ENCODE results near the gene ARHGEF1.

The ARHGEF1 gene

DNA sequence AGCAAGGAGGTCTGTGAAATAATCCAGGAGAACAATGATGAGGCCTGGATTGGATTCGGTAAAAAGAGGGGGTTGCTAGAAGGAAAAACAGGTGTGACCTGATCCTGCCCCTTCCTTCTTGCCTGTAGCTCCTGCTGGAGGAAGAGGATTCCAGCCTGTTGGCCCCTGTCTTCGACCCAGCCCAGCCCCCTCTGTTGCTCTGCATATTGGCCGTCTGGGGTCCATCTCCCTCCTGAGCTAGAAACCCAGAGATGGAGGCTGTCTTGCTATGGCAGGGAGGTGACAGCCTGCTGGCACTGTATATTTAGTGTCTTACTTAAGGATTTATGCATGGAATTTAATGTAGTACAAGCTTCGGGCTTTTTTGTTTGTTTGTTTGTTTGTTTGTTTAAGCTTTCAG is 31.5 kb upstream of the ARHGEF1 start:
- Histone ChIP-seq H3K27me3 (ENCODE audit: insufficient read depth, low read length) (peaks cover 17% of the 10 kb centered on the region; the same call in 1 of the 2 replicates), H3K4me1 (ENCODE audit: insufficient read depth, low read length) (peaks cover 5% of the 10 kb centered on the region; the same call in 1 of the 2 replicates), H3K36me3 (ENCODE audit: insufficient read depth, low read depth, low read length) (no peaks in the 10 kb centered on the region), H3K9ac (ENCODE audit: low read depth, low read length) (peak overlapping the region; percentile 8; the same call in 1 of the 2 replicates), H3K9me3 (ENCODE audit: insufficient read depth, low read depth, low read length) (no peaks in the 10 kb centered on the region), H3K27ac (ENCODE audit: low read length) (no peak overlapping the region), H3K4me3 (ENCODE audit: low read length) (no peak overlapping the region)

GRCh38 chr19:41853344-41853743 is 29.6 kb upstream of the ARHGEF1 start:
- Histone ChIP-seq H3K9ac (ENCODE audit: low read depth, low read length) (no peak overlapping the region), H3K27me3 (ENCODE audit: insufficient read depth, low read length) (peaks cover 17% of the 10 kb centered on the region; the same call in 1 of the 2 replicates), H3K27ac (ENCODE audit: low read length) (no peak overlapping the region), H3K4me1 (ENCODE audit: insufficient read depth, low read length) (peaks cover 5% of the 10 kb centered on the region; the same call in 1 of the 2 replicates), H3K36me3 (ENCODE audit: insufficient read depth, low read depth, low read length) (no peaks in the 10 kb centered on the region), H3K4me3 (ENCODE audit: low read length) (no peak overlapping the region), H3K9me3 (ENCODE audit: insufficient read depth, low read depth, low read length) (no peaks in the 10 kb centered on the region)

DNA sequence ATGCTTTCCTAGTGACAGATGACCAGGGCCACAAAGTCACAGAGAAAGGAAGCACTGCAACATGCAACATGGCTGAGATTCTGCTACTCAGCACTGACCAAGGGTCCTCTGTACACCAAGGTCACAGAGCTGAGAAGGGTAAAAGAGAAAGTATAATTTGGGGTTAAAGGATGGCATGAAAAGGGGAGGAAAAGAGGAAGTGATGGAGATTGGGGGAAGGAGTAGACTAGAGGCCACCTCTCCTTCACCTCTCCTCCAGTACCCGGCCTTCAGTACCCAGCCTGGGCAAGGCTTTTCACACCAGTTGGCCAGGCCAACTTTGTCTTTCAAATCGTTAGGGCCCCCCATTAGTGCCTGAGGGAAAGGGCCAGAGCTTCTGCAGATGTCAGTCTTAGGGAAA is 29.2 kb upstream of the ARHGEF1 start:
- Histone ChIP-seq H3K27me3 (ENCODE audit: insufficient read depth, low read length) (peaks cover 17% of the 10 kb centered on the region; the same call in 1 of the 2 replicates), H3K9ac (ENCODE audit: low read depth, low read length) (no peak overlapping the region), H3K36me3 (ENCODE audit: insufficient read depth, low read depth, low read length) (no peaks in the 10 kb centered on the region), H3K4me1 (ENCODE audit: insufficient read depth, low read length) (peaks cover 5% of the 10 kb centered on the region; the same call in 1 of the 2 replicates), H3K27ac (ENCODE audit: low read length) (no peak overlapping the region), H3K4me3 (ENCODE audit: low read length) (no peak overlapping the region), H3K9me3 (ENCODE audit: insufficient read depth, low read depth, low read length) (no peaks in the 10 kb centered on the region)

GRCh38 chr19:41859213-41859617 is 23.8 kb upstream of the ARHGEF1 start:
- H3K27me3 ChIP-seq (ENCODE audit: insufficient read depth, low read length) = peaks cover 7% of the 10 kb centered on the region; the same call in 1 of the 2 replicates
- H3K36me3 ChIP-seq (ENCODE audit: insufficient read depth, low read depth, low read length) = peaks cover 38% of the 10 kb centered on the region
- peak overlapping the region; percentile 71; the same call in 1 of the 2 replicates for H3K9ac ChIP-seq (ENCODE audit: low read depth, low read length)
- peaks cover 30% of the 10 kb centered on the region for H3K4me1 ChIP-seq (ENCODE audit: insufficient read depth, low read length)
- no peaks in the 10 kb centered on the region for H3K9me3 ChIP-seq (ENCODE audit: insufficient read depth, low read depth, low read length)
- H3K4me3 ChIP-seq (ENCODE audit: low read length) = peak overlapping the region; percentile 59
- peak overlapping the region; percentile 57 for H3K27ac ChIP-seq (ENCODE audit: low read length)

GRCh38 chr19:41859618-41860418 is 23.2 kb upstream of the ARHGEF1 start, which contains the start of gene RPS19:
TSS of gene RPS19 (plus strand) at chr19:41860255. CDS start at chr19:41860775, 520 bp downstream.
- Histone ChIP-seq H3K36me3 (ENCODE audit: insufficient read depth, low read depth, low read length) (peaks cover 44% of the 10 kb centered on the region), H3K9me3 (ENCODE audit: insufficient read depth, low read depth, low read length) (no peaks in the 10 kb centered on the region), H3K27ac (ENCODE audit: low read length) (peak within 1 kb of the TSS; percentile 97), H3K9ac (ENCODE audit: low read depth, low read length) (peak within 1 kb of the TSS; percentile 100), H3K27me3 (ENCODE audit: insufficient read depth, low read length) (peaks cover 1% of the 10 kb centered on the region; the same call in 1 of the 2 replicates), H3K4me3 (ENCODE audit: low read length) (peak within 1 kb of the TSS; percentile 100), H3K4me1 (ENCODE audit: insufficient read depth, low read length) (peaks cover 35% of the 10 kb centered on the region)

DNA sequence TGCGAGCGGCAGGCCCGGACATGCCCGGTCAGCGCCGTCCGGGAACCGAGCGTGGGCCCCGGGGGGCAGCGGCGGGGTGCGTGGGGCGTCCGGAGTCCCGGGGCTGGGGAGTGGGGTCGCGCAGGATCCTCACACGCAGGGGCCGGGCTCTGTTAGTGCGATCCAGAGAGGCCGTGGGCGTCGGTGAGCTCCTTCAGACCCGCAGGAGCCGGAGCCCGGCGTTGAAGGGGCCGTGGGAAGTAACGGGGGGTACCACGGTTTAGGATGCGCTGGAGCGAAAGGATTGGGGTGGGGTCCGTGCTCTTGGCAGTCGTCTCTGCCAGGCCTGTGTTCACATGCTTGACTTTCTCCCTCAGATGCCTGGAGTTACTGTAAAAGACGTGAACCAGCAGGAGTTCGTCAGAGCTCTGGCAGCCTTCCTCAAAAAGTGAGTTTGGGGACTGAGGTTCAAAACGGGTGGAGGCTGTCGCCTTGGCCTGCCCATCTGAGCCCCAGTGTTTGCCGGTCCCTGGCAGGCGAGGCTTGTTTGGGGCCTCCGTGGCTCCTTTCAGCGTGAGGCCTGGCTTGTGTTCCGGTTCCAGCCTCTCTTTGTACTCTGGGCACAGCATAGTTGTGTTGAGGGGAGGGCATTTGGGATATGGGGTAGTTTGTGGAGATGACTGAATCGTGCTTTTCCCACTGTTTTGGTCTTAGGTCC is 22.4 kb upstream of the ARHGEF1 start:
- Histone ChIP-seq H3K27me3 (ENCODE audit: insufficient read depth, low read length) (no peaks in the 10 kb centered on the region), H3K27ac (ENCODE audit: low read length) (peak overlapping the region; percentile 97), H3K36me3 (ENCODE audit: insufficient read depth, low read depth, low read length) (peaks cover 52% of the 10 kb centered on the region), H3K4me1 (ENCODE audit: insufficient read depth, low read length) (peaks cover 35% of the 10 kb centered on the region), H3K4me3 (ENCODE audit: low read length) (peak overlapping the region; percentile 100), H3K9me3 (ENCODE audit: insufficient read depth, low read depth, low read length) (no peaks in the 10 kb centered on the region), H3K9ac (ENCODE audit: low read depth, low read length) (peak overlapping the region; percentile 100)

- H3K9ac ChIP-seq (ENCODE audit: low read depth, low read length) = peak overlapping the region; percentile 100
- H3K27me3 ChIP-seq (ENCODE audit: insufficient read depth, low read length) = no peaks in the 10 kb centered on the region
- peak overlapping the region; percentile 100 for H3K4me3 ChIP-seq (ENCODE audit: low read length)
- H3K9me3 ChIP-seq (ENCODE audit: insufficient read depth, low read depth, low read length) = no peaks in the 10 kb centered on the region
- H3K4me1 ChIP-seq (ENCODE audit: insufficient read depth, low read length) = peaks cover 35% of the 10 kb centered on the region
- H3K36me3 ChIP-seq (ENCODE audit: insufficient read depth, low read depth, low read length) = peaks cover 57% of the 10 kb centered on the region
- peak overlapping the region; percentile 97 for H3K27ac ChIP-seq (ENCODE audit: low read length)
These were observed 21.7 kb upstream of the ARHGEF1 start for GRCh38 chr19:41861116-41861768.

DNA sequence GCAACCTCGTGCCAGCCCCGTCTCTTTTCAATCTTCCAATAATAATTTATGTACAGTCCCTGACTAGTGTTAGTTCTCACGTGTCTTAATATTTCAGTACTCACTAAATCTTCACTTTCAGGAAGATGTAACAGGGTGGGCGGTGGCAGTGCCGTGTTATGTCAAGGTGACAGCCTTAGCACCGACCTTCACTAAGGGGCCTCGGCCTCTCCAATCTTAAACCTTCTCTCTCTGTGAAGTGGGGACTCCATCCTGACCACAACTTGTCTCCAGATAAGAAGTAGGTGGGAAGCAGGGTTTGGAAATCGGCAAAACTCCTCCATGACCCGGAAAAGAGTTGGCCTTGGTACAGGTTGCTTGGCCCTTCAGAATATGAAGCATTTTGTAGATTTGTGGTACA is 21.1 kb upstream of the ARHGEF1 start:
- peak overlapping the region; percentile 100 for H3K4me3 ChIP-seq (ENCODE audit: low read length)
- no peaks in the 10 kb centered on the region for H3K9me3 ChIP-seq (ENCODE audit: insufficient read depth, low read depth, low read length)
- H3K4me1 ChIP-seq (ENCODE audit: insufficient read depth, low read length) = peaks cover 35% of the 10 kb centered on the region
- H3K9ac ChIP-seq (ENCODE audit: low read depth, low read length) = peak overlapping the region; percentile 100
- no peak overlapping the region for H3K27ac ChIP-seq (ENCODE audit: low read length)
- no peaks in the 10 kb centered on the region for H3K27me3 ChIP-seq (ENCODE audit: insufficient read depth, low read length)
- peaks cover 63% of the 10 kb centered on the region for H3K36me3 ChIP-seq (ENCODE audit: insufficient read depth, low read depth, low read length)

DNA sequence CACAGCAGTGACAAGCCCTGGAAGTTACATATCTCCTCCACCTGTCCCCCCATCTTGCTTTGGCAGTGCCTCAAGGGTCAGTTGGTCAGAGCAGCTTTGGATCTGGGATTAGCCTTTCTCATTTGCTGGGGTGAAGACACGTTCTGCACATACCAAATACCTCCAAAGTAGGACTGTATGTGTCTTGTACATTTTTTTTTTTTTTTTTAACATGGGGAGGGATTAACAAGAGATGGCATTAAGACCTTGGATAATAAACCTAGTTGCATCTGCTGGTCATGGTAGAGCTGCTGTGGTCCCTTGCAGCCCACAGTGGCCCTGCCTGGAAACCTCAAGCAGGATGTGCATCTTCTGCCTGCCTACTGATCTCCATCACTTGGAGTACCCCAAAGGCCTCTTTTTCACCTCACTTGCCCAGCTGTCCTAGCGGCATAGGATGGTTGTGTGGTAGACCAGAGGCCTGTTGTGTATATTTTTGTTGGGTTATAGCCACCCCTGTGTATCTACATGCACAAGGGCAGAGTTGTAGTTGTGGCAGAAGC is 20.5 kb upstream of the ARHGEF1 start:
- Histone ChIP-seq H3K36me3 (ENCODE audit: insufficient read depth, low read depth, low read length) (peaks cover 70% of the 10 kb centered on the region), H3K4me1 (ENCODE audit: insufficient read depth, low read length) (peaks cover 35% of the 10 kb centered on the region), H3K9me3 (ENCODE audit: insufficient read depth, low read depth, low read length) (no peaks in the 10 kb centered on the region), H3K27ac (ENCODE audit: low read length) (no peak overlapping the region), H3K4me3 (ENCODE audit: low read length) (peak overlapping the region; percentile 100), H3K27me3 (ENCODE audit: insufficient read depth, low read length) (no peaks in the 10 kb centered on the region), H3K9ac (ENCODE audit: low read depth, low read length) (peak overlapping the region; percentile 100)

DNA sequence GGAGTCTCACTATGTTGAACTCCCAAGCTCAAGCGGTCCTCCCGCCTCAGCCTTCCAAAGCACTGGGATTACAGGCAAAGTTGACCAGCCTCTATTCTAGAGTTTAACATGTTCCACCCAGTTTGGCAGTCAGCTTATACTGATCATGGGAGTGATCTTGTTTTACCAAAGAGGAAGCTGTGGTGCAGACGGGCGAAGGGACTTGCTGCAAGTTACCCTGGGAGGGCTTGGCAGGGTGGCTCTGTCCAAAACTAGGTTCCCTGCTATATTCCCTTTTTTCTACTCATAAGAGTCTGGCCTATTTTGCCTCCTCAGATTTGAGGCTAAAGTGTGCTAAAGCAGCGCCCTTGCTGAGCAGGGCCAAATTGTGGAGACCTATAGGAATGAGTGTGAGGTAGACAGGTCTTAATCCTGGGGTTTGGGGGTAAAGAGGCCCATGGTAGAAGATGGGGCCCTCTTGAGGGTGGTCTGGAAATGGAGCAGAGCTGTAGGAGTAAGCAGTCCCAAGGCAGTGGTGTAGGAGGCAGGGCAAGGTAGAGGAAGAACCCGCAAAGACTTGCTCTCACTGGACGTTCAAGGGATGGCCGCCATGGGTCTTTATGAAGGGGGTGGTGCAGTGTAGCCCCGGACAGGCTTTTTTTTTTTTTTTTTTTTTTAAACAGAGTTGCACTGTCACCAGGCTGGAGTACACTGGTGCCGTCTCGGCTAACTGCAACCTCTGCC is 19.6 kb upstream of the ARHGEF1 start:
- Histone ChIP-seq H3K36me3 (ENCODE audit: insufficient read depth, low read depth, low read length) (peaks cover 78% of the 10 kb centered on the region), H3K4me3 (ENCODE audit: low read length) (peak overlapping the region; percentile 100; the same call in 1 of the 2 replicates), H3K9ac (ENCODE audit: low read depth, low read length) (peak overlapping the region; percentile 100), H3K9me3 (ENCODE audit: insufficient read depth, low read depth, low read length) (no peaks in the 10 kb centered on the region), H3K27ac (ENCODE audit: low read length) (peak overlapping the region; percentile 22), H3K27me3 (ENCODE audit: insufficient read depth, low read length) (no peaks in the 10 kb centered on the region), H3K4me1 (ENCODE audit: insufficient read depth, low read length) (peaks cover 35% of the 10 kb centered on the region)
